Right lobe of liver (tissue), 4 donors: Measurements from ENCODE around the gene DLEC1.

Source experiments
- CTCF ChIP-seq, 4 donors: fragments of 200-600 bp in 3 of 4; fragments of 450-650 bp in 1 of 4; IDR thresholded peaks; one replicate each; pipeline versions ENCODE4 v1.5.1 to v1.8.0; 2016 to 2022; ENCODE audit warnings: antibody characterized with exemption in 4 of 4, mild to moderate bottlenecking in 2 of 4
- POLR2A ChIP-seq: fragments of 450-650 bp; IDR thresholded peaks from one replicate; pipeline ENCODE4 v1.6.1; 2017; ENCODE audit warnings: antibody characterized with exemption, mild to moderate bottlenecking
- donor health status: DM: no; HTN: no; CAD: no.
- donor health status: DM: no; HTN: no; CAD: no.
- donor health status: DM: no; HTN: yes; CAD: no.

GRCh38 chr3:38163117-38163840 lies 124.3 kb downstream of the DLEC1 start:
- TF ChIP-seq CTCF (IDR thresholded peaks at IDR 0.05) (no peak), POLR2A (no peak)
